GM18498 (cell line): Measurements from ENCODE around the gene BAIAP3.

Source experiments
- ATAC-seq: cut with Tn5 transposase; IDR thresholded peaks from one replicate; pipeline ENCODE4 v1.9.1; 2021; ENCODE audit warnings: mild to moderate bottlenecking, moderate library complexity; ENCODE audit not compliant: unreplicated experiment

BAIAP3 gene

GRCh38 chr16:1346422-1347285 lies 13.2 kb downstream of the BAIAP3 start:
- ATAC-seq, result no peak

GRCh38 chr16:1347286-1347855 lies 13.9 kb downstream of the BAIAP3 start:
- ATAC-seq, result no peak

GRCh38 chr16:1347962-1348361 lies 14.5 kb downstream of the BAIAP3 start:
- no peak for ATAC-seq

- ATAC-seq, result no peak
These were observed 15.0 kb downstream of the BAIAP3 start for GRCh38 chr16:1348441-1348840.

GRCh38 chr16:1348926-1349325 lies 15.5 kb downstream of the BAIAP3 start:
- no peak for ATAC-seq

GRCh38 chr16:1349351-1349750 lies 15.9 kb downstream of the BAIAP3 start:
- no peak for ATAC-seq

GRCh38 chr16:1349951-1350350 lies 16.5 kb downstream of the BAIAP3 start:
- no peak for ATAC-seq

GRCh38 chr16:1350691-1351090 lies 17.2 kb downstream of the BAIAP3 start:
- no peak for ATAC-seq

GRCh38 chr16:1351215-1351581 lies 17.8 kb downstream of the BAIAP3 start:
- ATAC-seq, result no peak

- ATAC-seq, result peak; percentile 82
These were observed 18.3 kb downstream of the BAIAP3 start, which contains the start of the genes GNPTG and TSR3 for GRCh38 chr16:1351582-1352362. Gene GNPTG (plus strand): TSS chr16:1351931. CDS start chr16:1351966, 35 bp downstream. Gene TSR3 (minus strand): TSS chr16:1351878. CDS start chr16:1351804, 74 bp downstream.

- no peak for ATAC-seq
These were observed 21.5 kb downstream of the BAIAP3 start for GRCh38 chr16:1354815-1355540.

- ATAC-seq, result no peak
These were observed 22.1 kb downstream of the BAIAP3 start for GRCh38 chr16:1355591-1355990.

- ATAC-seq, result no peak
These were observed 22.8 kb downstream of the BAIAP3 start for GRCh38 chr16:1356061-1356900.

GRCh38 chr16:1357906-1358566 lies 24.6 kb downstream of the BAIAP3 start:
- no peak for ATAC-seq

GRCh38 chr16:1361685-1362360 lies 28.4 kb downstream of the BAIAP3 start:
- no peak for ATAC-seq

- no peak for ATAC-seq
These were observed 29.4 kb downstream of the BAIAP3 start for GRCh38 chr16:1362807-1363206.

- no peak for ATAC-seq
These were observed 30.1 kb downstream of the BAIAP3 start for GRCh38 chr16:1363501-1364041.

GRCh38 chr16:1364510-1364909 lies 31.1 kb downstream of the BAIAP3 start:
- no peak for ATAC-seq
